Fibroblast of lung (primary cell): ENCODE data around the gene FNDC3B. TPM values are rescaled to one million over a fixed set of nuclear protein-coding genes. Genes with fewer than 3 reads are reported as not detected.

Experiments
- DNase-seq, 2 donors: peaks; one replicate each; pipeline versions ENCODE4 v3.0.0 to v3.0.0-alpha.2; 2010; ENCODE audit warnings: low read depth in 2 of 2
- H2AFZ ChIP-seq: 2 replicates; pipeline ENCODE4 v1.5.1; 2012; ENCODE audit warnings: low read length, control low read depth, inconsistent platforms
- H3K27ac ChIP-seq: 2 replicates; pipeline ENCODE4 v1.5.1; 2011; ENCODE audit warnings: low read length, control low read depth; ENCODE audit not compliant: insufficient read depth
- H3K27me3 ChIP-seq: 2 replicates; pipeline ENCODE4 v1.5.1; 2011; ENCODE audit warnings: mild to moderate bottlenecking, low read length; ENCODE audit not compliant: control insufficient read depth, insufficient read depth
- H3K36me3 ChIP-seq: 2 replicates; pipeline ENCODE4 v1.5.1; 2011; ENCODE audit warnings: low read length; ENCODE audit not compliant: control insufficient read depth, insufficient read depth
- H3K4me1 ChIP-seq: 2 replicates; pipeline ENCODE4 v1.5.1; 2011; ENCODE audit warnings: low read length; ENCODE audit not compliant: control insufficient read depth, insufficient read depth; ENCODE audit errors: extremely low read depth
- H3K4me2 ChIP-seq: 2 replicates; pipeline ENCODE4 v1.5.1; 2011; ENCODE audit warnings: low read length, control low read depth; ENCODE audit not compliant: insufficient read depth; ENCODE audit errors: extremely low read depth
- H3K4me3 ChIP-seq, 4 experiments: fragments of 200-600 bp in 1 of 4; sonication (generic) in 1 of 4; replicated peaks in 1 of 4; 2 replicates each; pipeline ENCODE4 v1.5.1; 2011 to 2016; ENCODE audit warnings: low read length in 4 of 4, low read depth in 3 of 4, mild to moderate bottlenecking in 3 of 4, control low read depth in 2 of 4, inconsistent platforms in 1 of 4, mixed read lengths in 1 of 4; ENCODE audit not compliant: insufficient read depth in 1 of 4; ENCODE audit errors: control extremely low read depth in 1 of 4
- H3K79me2 ChIP-seq: 2 replicates; pipeline ENCODE4 v1.5.1; 2012; ENCODE audit warnings: mild to moderate bottlenecking, low read length, inconsistent platforms; ENCODE audit not compliant: control insufficient read depth, insufficient read depth
- H3K9ac ChIP-seq: 2 replicates; pipeline ENCODE4 v1.5.1; 2011; ENCODE audit warnings: mild to moderate bottlenecking, low read length, control low read depth; ENCODE audit not compliant: insufficient read depth
- H3K9me3 ChIP-seq: 2 replicates; pipeline ENCODE4 v1.5.1; 2012; ENCODE audit warnings: low read depth, low read length; ENCODE audit not compliant: control insufficient read depth, insufficient read depth
- H4K20me1 ChIP-seq: 2 replicates; pipeline ENCODE4 v1.5.1; 2011; ENCODE audit warnings: low read length; ENCODE audit not compliant: control insufficient read depth, insufficient read depth; ENCODE audit errors: extremely low read depth
- EZH2 ChIP-seq: IDR thresholded peaks from 2 replicates; pipeline ENCODE4 v1.5.1; 2012; ENCODE audit warnings: low read length, control low read depth, mild to moderate bottlenecking; ENCODE audit errors: missing control alignments
- polyA plus RNA-seq, 2 donors: library from polyadenylated mRNA; depleted of rRNA in 1 of 2; stranded (reverse) in 1 of 2; unstranded in 1 of 2; fragments of >200 nt; gene quantifications; 2 replicates each; pipeline ENCODE4 v1.2.1, GENCODE V29; 2011 to 2012; ENCODE audit warnings: missing spikeins in 1 of 2
- total RNA-seq: library from RNA; depleted of rRNA; stranded (reverse); fragments of >200 nt; gene quantifications from 2 replicates; pipeline ENCODE4 v1.2.1, GENCODE V29; 2014
- TF ChIP-seq, protein P1 (sequence below), 2 donors: IDR thresholded peaks in 1 of 2; conservative IDR thresholded peaks in 1 of 2; 1 replicate in 1 of 2; 2 replicates in 1 of 2; pipeline ENCODE4 v1.5.1; 2011 to 2012; ENCODE audit warnings: low read length in 2 of 2, control low read depth in 1 of 2, inconsistent platforms in 1 of 2, low read depth in 1 of 2, mild to moderate bottlenecking in 1 of 2

FNDC3B gene
- total and polyA plus RNA-seq, 2 donors (not counting 1 experiment from before 2014, with no cell fraction given): 26.1 to 76.8 TPM

DNA sequence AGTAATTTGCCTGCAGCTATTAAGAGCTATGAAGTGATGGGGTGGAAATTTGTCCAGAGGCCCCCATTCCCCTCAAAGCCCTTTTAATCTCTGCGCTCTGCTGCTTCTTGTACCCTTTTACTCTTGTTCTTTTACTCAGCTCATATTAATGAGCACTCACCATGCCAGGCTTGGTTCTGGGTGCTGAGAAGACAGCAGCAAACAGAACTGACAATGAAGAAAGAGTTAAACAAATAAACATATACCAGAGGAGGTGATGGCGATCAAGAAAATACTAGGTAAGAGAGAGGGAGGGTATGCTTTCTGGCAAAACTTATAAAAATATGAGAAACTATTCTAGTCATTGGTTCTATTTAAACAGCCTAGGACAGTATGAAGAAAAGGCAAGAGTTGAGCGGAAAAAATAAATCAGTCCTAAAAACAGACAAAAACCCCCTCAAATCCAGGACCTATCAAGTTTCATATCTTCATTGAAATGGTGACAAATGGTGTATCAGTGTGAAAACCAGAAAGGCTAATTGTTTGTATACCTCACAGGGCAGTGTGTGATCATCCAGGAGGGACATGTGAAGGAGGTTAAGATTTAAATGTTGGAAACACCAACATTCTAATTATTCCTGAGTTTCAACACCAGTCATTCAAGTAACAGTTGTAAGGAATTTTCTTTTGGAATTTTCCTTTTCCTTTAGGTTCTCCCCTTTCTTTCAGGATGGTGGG is 144.9 kb downstream of the FNDC3B start:
- Histone ChIP-seq H3K9ac (no peak overlapping the region), H3K27me3 (no peaks in the 10 kb centered on the region), H3K27ac (no peak overlapping the region), H3K79me2 (peaks cover 31% of the 10 kb centered on the region), H3K4me2 (no peak overlapping the region), H2AFZ (no peak overlapping the region), H3K36me3 (no peaks in the 10 kb centered on the region), H3K4me1 (peaks cover 15% of the 10 kb centered on the region), H3K4me3 (no peak overlapping the region), H3K9me3 (no peaks in the 10 kb centered on the region), H4K20me1 (no peaks in the 10 kb centered on the region)
- DNase-seq: no peak
- no peak for TF ChIP-seq EZH2
- TF ChIP-seq, protein P1, sequence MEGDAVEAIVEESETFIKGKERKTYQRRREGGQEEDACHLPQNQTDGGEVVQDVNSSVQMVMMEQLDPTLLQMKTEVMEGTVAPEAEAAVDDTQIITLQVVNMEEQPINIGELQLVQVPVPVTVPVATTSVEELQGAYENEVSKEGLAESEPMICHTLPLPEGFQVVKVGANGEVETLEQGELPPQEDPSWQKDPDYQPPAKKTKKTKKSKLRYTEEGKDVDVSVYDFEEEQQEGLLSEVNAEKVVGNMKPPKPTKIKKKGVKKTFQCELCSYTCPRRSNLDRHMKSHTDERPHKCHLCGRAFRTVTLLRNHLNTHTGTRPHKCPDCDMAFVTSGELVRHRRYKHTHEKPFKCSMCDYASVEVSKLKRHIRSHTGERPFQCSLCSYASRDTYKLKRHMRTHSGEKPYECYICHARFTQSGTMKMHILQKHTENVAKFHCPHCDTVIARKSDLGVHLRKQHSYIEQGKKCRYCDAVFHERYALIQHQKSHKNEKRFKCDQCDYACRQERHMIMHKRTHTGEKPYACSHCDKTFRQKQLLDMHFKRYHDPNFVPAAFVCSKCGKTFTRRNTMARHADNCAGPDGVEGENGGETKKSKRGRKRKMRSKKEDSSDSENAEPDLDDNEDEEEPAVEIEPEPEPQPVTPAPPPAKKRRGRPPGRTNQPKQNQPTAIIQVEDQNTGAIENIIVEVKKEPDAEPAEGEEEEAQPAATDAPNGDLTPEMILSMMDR (conservative IDR thresholded peaks at IDR 0.05 in 1 of 2, IDR thresholded peaks at IDR 0.05 in 1 of 2; ENCODE audit: low read depth in 1 of 2, low read length in 2 of 2): no peak

DNA sequence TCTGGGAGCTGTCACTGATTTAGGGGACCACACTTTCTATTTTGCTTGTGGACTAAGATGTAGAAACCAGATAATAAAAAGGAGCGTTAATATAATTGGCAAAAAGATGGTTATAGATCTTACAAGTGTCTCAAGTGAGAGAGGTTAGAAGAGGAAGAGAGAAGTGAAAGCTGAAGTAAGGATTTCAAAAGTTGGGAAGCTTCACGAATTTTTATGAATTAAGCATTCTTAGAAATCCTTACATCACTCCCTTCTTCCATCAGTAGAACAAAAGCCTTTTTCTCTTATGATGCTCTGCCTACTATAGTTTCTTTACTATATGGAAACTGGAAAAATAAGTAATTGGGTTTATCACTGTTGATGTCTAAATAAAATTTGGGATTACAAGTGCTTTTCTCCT is 146.5 kb downstream of the FNDC3B start:
- Histone ChIP-seq H3K4me2 (no peak overlapping the region), H2AFZ (no peak overlapping the region), H3K4me1 (peaks cover 8% of the 10 kb centered on the region), H3K9ac (no peak overlapping the region), H3K79me2 (peaks cover 23% of the 10 kb centered on the region), H3K27ac (no peak overlapping the region), H3K4me3 (no peak overlapping the region), H3K27me3 (no peaks in the 10 kb centered on the region), H3K36me3 (no peaks in the 10 kb centered on the region), H3K9me3 (no peaks in the 10 kb centered on the region), H4K20me1 (no peaks in the 10 kb centered on the region)
- no peak for DNase-seq
- TF ChIP-seq, protein P1 (conservative IDR thresholded peaks at IDR 0.05 in 1 of 2, IDR thresholded peaks at IDR 0.05 in 1 of 2; ENCODE audit: low read depth in 1 of 2, low read length in 2 of 2): no peak
- no peak for TF ChIP-seq EZH2

DNA sequence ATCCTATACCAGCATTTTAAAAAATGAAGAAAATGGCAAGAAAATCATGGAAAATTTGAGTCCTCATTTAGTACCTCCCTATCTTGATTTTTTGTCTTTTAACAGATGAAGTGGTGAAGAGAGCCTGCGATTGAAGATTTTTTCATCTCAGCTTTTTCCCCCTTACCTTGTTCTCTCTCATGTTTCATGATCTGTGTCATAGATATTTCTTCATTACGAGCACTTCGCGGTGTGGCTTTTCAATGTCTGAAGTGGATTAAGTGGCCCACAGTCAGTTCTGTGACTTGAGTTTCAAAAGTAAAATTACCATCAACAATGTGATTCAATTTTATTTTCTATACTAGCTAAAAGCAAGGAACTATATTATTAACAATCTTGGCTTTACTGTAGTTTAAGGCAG is 147.2 kb downstream of the FNDC3B start:
- H3K9me3 ChIP-seq: no peaks in the 10 kb centered on the region
- no peaks in the 10 kb centered on the region for H4K20me1 ChIP-seq
- DNase-seq: no peak
- no peak overlapping the region for H2AFZ ChIP-seq
- H3K4me2 ChIP-seq: no peak overlapping the region
- TF ChIP-seq, protein P1 (conservative IDR thresholded peaks at IDR 0.05 in 1 of 2, IDR thresholded peaks at IDR 0.05 in 1 of 2; ENCODE audit: low read depth in 1 of 2, low read length in 2 of 2): no peak
- no peak for TF ChIP-seq EZH2
- H3K27ac ChIP-seq: no peak overlapping the region
- H3K4me3 ChIP-seq: no peak overlapping the region
- H3K36me3 ChIP-seq: no peaks in the 10 kb centered on the region
- H3K9ac ChIP-seq: no peak overlapping the region
- no peaks in the 10 kb centered on the region for H3K27me3 ChIP-seq
- H3K4me1 ChIP-seq: peaks cover 8% of the 10 kb centered on the region
- peaks cover 27% of the 10 kb centered on the region for H3K79me2 ChIP-seq
